Measurements from ENCODE around the gene PRMT7. TPM values are rescaled to one million over a fixed set of nuclear protein-coding genes. Genes with fewer than 3 reads are reported as not detected.

PRMT7 gene
- total RNA-seq, 1 donor from 2014 or later, result 36.7 TPM

- H3K4me1 Mint-ChIP-seq (ENCODE audit: low read depth, unreplicated experiment), result peaks cover 3% of the 10 kb centered on the region
- H3K4me2 ChIP-seq (ENCODE audit: low read length), result no peak overlapping the region
- H3K36me3 ChIP-seq (ENCODE audit: insufficient read depth, low read length), result peaks cover 2% of the 10 kb centered on the region
- H3K4me1 ChIP-seq (ENCODE audit: insufficient read depth, low read length), result no peaks in the 10 kb centered on the region
- H3K27me3 ChIP-seq (ENCODE audit: insufficient read depth, low read length), result no peaks in the 10 kb centered on the region
- no peaks in the 10 kb centered on the region for H3K9me3 ChIP-seq (ENCODE audit: insufficient read depth, low read depth, low read length)
- DNase-seq (ENCODE audit: low read depth) (no peak), FAIRE-seq (no peak)
- no peaks in the 10 kb centered on the region for H3K27me3 Mint-ChIP-seq (ENCODE audit: low read depth, unreplicated experiment)
- H3K27ac Mint-ChIP-seq (ENCODE audit: unreplicated experiment), result no peak overlapping the region
- no peak overlapping the region for H3K4me3 Mint-ChIP-seq (ENCODE audit: unreplicated experiment)
- H3K9me3 Mint-ChIP-seq (ENCODE audit: unreplicated experiment), result no peaks in the 10 kb centered on the region
- TF ChIP-seq EZH2 (IDR thresholded peaks at IDR 0.05; ENCODE audit: insufficient read depth, low read length), result no peak
- no peak for TF ChIP-seq CTCF (IDR thresholded peaks at IDR 0.05; ENCODE audit: insufficient read depth, low read depth, low read length)
- H3K79me2 ChIP-seq (ENCODE audit: insufficient read depth, low read length), result no peaks in the 10 kb centered on the region
- no peak overlapping the region for H3K9ac ChIP-seq (ENCODE audit: low read length)
- peaks cover 6% of the 10 kb centered on the region for H3K36me3 Mint-ChIP-seq (ENCODE audit: low read depth, unreplicated experiment)
- no peak overlapping the region for H3K27ac ChIP-seq (ENCODE audit: low read depth, low read length)
- no peak overlapping the region for H2AFZ ChIP-seq (ENCODE audit: low read depth, low read length)
- no peaks in the 10 kb centered on the region for H4K20me1 ChIP-seq (ENCODE audit: insufficient read depth, low read length)
- H3K4me3 ChIP-seq (ENCODE audit: insufficient read depth, low read depth, low read length), result no peak overlapping the region
Observed at GRCh38 chr16:68357923-68358322, 47.1 kb downstream of the PRMT7 start.

GRCh38 chr16:68358951-68359350 is 48.1 kb downstream of the PRMT7 start:
- H3K9me3 Mint-ChIP-seq (ENCODE audit: unreplicated experiment), result no peaks in the 10 kb centered on the region
- Histone ChIP-seq H3K79me2 (ENCODE audit: insufficient read depth, low read length) (no peaks in the 10 kb centered on the region), H3K4me3 (ENCODE audit: insufficient read depth, low read depth, low read length) (no peak overlapping the region), H3K4me2 (ENCODE audit: low read length) (no peak overlapping the region), H4K20me1 (ENCODE audit: insufficient read depth, low read length) (no peaks in the 10 kb centered on the region), H3K36me3 (ENCODE audit: insufficient read depth, low read length) (peaks cover 2% of the 10 kb centered on the region), H3K4me1 (ENCODE audit: insufficient read depth, low read length) (no peaks in the 10 kb centered on the region), H3K27me3 (ENCODE audit: insufficient read depth, low read length) (no peaks in the 10 kb centered on the region), H3K9me3 (ENCODE audit: insufficient read depth, low read depth, low read length) (no peaks in the 10 kb centered on the region), H3K9ac (ENCODE audit: low read length) (no peak overlapping the region), H2AFZ (ENCODE audit: low read depth, low read length) (no peak overlapping the region), H3K27ac (ENCODE audit: low read depth, low read length) (no peak overlapping the region)
- FAIRE-seq (no peak), DNase-seq (ENCODE audit: low read depth) (no peak)
- H3K27me3 Mint-ChIP-seq (ENCODE audit: low read depth, unreplicated experiment), result peaks cover 1% of the 10 kb centered on the region
- H3K27ac Mint-ChIP-seq (ENCODE audit: unreplicated experiment), result no peak overlapping the region
- TF ChIP-seq EZH2 (IDR thresholded peaks at IDR 0.05; ENCODE audit: insufficient read depth, low read length) (no peak), CTCF (IDR thresholded peaks at IDR 0.05; ENCODE audit: insufficient read depth, low read depth, low read length) (no peak)
- H3K36me3 Mint-ChIP-seq (ENCODE audit: low read depth, unreplicated experiment), result peaks cover 6% of the 10 kb centered on the region
- H3K4me3 Mint-ChIP-seq (ENCODE audit: unreplicated experiment), result no peak overlapping the region
- H3K4me1 Mint-ChIP-seq (ENCODE audit: low read depth, unreplicated experiment), result peaks cover 4% of the 10 kb centered on the region

- H3K27me3 ChIP-seq (ENCODE audit: insufficient read depth, low read length), result no peaks in the 10 kb centered on the region
- no peak overlapping the region for H3K9ac ChIP-seq (ENCODE audit: low read length)
- H3K27ac ChIP-seq (ENCODE audit: low read depth, low read length), result no peak overlapping the region
- H4K20me1 ChIP-seq (ENCODE audit: insufficient read depth, low read length), result no peaks in the 10 kb centered on the region
- no peaks in the 10 kb centered on the region for H3K9me3 Mint-ChIP-seq (ENCODE audit: unreplicated experiment)
- no peak overlapping the region for H3K27ac Mint-ChIP-seq (ENCODE audit: unreplicated experiment)
- H3K4me3 Mint-ChIP-seq (ENCODE audit: unreplicated experiment), result no peak overlapping the region
- H3K4me1 Mint-ChIP-seq (ENCODE audit: low read depth, unreplicated experiment), result peaks cover 7% of the 10 kb centered on the region
- FAIRE-seq (no peak), DNase-seq (ENCODE audit: low read depth) (no peak)
- H3K79me2 ChIP-seq (ENCODE audit: insufficient read depth, low read length), result no peaks in the 10 kb centered on the region
- no peaks in the 10 kb centered on the region for H3K9me3 ChIP-seq (ENCODE audit: insufficient read depth, low read depth, low read length)
- peaks cover 3% of the 10 kb centered on the region for H3K27me3 Mint-ChIP-seq (ENCODE audit: low read depth, unreplicated experiment)
- no peak overlapping the region for H3K4me3 ChIP-seq (ENCODE audit: insufficient read depth, low read depth, low read length)
- no peak for TF ChIP-seq EZH2 (IDR thresholded peaks at IDR 0.05; ENCODE audit: insufficient read depth, low read length)
- no peak for TF ChIP-seq CTCF (IDR thresholded peaks at IDR 0.05; ENCODE audit: insufficient read depth, low read depth, low read length)
- no peaks in the 10 kb centered on the region for H3K36me3 ChIP-seq (ENCODE audit: insufficient read depth, low read length)
- no peaks in the 10 kb centered on the region for H3K4me1 ChIP-seq (ENCODE audit: insufficient read depth, low read length)
- H2AFZ ChIP-seq (ENCODE audit: low read depth, low read length), result no peak overlapping the region
- H3K36me3 Mint-ChIP-seq (ENCODE audit: low read depth, unreplicated experiment), result peaks cover 6% of the 10 kb centered on the region
- H3K4me2 ChIP-seq (ENCODE audit: low read length), result no peak overlapping the region
Observed at GRCh38 chr16:68359398-68360191, 48.8 kb downstream of the PRMT7 start.

Measured in astrocyte (in vitro differentiated cells and primary cell).